GM10266 (cell line): ENCODE results near the gene DRG1.

ENCODE experiments used
- DNase-seq: peaks from one replicate; pipeline ENCODE4 v3.0.0; 2012; ENCODE audit errors: extremely low spot score
- CTCF ChIP-seq: IDR thresholded peaks from 2 replicates; pipeline ENCODE4 v1.5.1; 2012; ENCODE audit warnings: mild to moderate bottlenecking, low read depth; ENCODE audit not compliant: control insufficient read depth, insufficient read depth; ENCODE audit errors: missing control alignments

Gene DRG1

GRCh38 chr22:31425331-31426050 is 26.1 kb downstream of the DRG1 start:
- no peak for TF ChIP-seq CTCF
- DNase-seq: no peak

- no peak for DNase-seq
- no peak for TF ChIP-seq CTCF
These were observed 32.5 kb downstream of the DRG1 start for GRCh38 chr22:31431950-31432349.

- TF ChIP-seq CTCF: no peak
- no peak for DNase-seq
These were observed 36.7 kb downstream of the DRG1 start for GRCh38 chr22:31436132-31436531.

- no peak for TF ChIP-seq CTCF
- no peak for DNase-seq
These were observed 40.4 kb downstream of the DRG1 start for GRCh38 chr22:31439808-31440207.

GRCh38 chr22:31440681-31441080 is 41.3 kb downstream of the DRG1 start:
- DNase-seq: no peak
- TF ChIP-seq CTCF: no peak

GRCh38 chr22:31441652-31442051 is 42.2 kb downstream of the DRG1 start:
- no peak for TF ChIP-seq CTCF
- DNase-seq: no peak

- TF ChIP-seq CTCF: no peak
- DNase-seq: no peak
These were observed 43.5 kb downstream of the DRG1 start for GRCh38 chr22:31442768-31443489.
